Large intestine (tissue), 3 donors: ENCODE measurements around the gene ANKMY2. TPM values are rescaled to one million over a fixed set of nuclear protein-coding genes. Genes with fewer than 3 reads are reported as not detected.
"Not testable (repeated sequence)": the region's sequence is repeated elsewhere in the genome, so short reads cannot be mapped to it uniquely, and the experiment has no call there.

Source experiments
- DNase-seq, 2 donors: peaks; one replicate each; pipeline versions ENCODE4 v3.0.0 to v3.0.0-alpha.2; 2013
- H3K27ac ChIP-seq: one replicate; pipeline ENCODE4 v1.5.1; 2013; ENCODE audit warnings: low read length
- H3K27me3 ChIP-seq: 2 replicates; pipeline ENCODE4 v1.6.1; 2013; ENCODE audit warnings: low read length; ENCODE audit not compliant: control insufficient read depth, insufficient read depth
- H3K36me3 ChIP-seq: 2 replicates; pipeline ENCODE4 v1.6.1; 2013; ENCODE audit warnings: low read length; ENCODE audit not compliant: control insufficient read depth, insufficient read depth
- H3K4me1 ChIP-seq: one replicate; pipeline ENCODE4 v1.6.1; 2013; ENCODE audit warnings: low read length; ENCODE audit not compliant: control insufficient read depth, insufficient read depth
- H3K4me3 ChIP-seq: one replicate; pipeline ENCODE4 v1.5.1; 2013; ENCODE audit warnings: low read length
- H3K9me3 ChIP-seq: one replicate; pipeline ENCODE4 v1.6.1; 2013; ENCODE audit warnings: mild to moderate bottlenecking, low read depth, low read length, moderate library complexity; ENCODE audit not compliant: control insufficient read depth
- WGBS: methylation state at CpG from one replicate; pipeline ENCODE4 v1.1.5; 2013; ENCODE audit warnings: low lambda C conversion rate; ENCODE audit not compliant: insufficient coverage; 5-methylcytosine and 5-hydroxymethylcytosine counted together
- polyA plus RNA-seq: library from polyadenylated mRNA; unstranded; fragments of 120-200 nt; gene quantifications from one replicate; pipeline ENCODE4 v1.2.1, GENCODE V29; 2013

ANKMY2 gene
- polyA plus RNA-seq, 1 donor = 34.0 TPM

DNA sequence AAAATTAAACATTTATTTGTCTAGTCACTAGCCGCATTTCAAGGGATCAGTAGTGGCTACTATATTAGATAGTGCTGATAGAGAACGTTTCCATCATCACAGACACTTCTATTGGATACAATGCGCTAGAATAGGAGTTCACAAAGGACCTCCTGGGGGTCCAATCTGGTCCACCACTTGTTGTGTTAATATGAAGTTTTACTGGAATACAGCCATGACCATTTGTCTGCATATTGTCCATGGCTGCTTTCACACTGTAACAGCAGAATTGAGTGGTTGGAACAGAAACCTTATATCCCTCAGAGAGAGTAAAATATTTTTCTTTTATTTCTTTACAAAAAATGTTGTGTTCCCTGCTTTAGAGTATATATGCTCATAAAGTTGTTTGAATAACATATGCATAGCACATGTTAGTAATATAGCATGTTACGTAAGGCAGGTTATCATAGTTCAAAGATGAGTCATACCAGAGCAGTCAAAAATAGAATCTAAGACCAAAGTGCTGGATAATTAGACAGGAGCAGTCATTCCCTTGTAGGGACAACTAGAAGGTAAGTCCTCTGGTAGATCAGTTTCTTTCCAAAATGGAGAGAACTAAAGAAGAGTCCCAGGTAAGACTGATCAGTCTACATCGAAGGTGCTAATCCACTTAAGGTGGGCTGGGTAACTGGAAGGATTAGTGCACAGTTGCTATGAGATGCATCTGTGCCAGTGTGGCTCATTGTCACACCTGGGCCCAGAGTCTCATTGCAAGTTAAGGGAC lies 15.3 kb upstream of the ANKMY2 start:
- WGBS = no CpG with 5 or more reads among the region's 5 CpGs
- DNase-seq = peak; percentile 69 to 88
- no peaks in the 10 kb centered on the region for H3K9me3 ChIP-seq
- peaks cover 13% of the 10 kb centered on the region for H3K4me1 ChIP-seq
- H3K36me3 ChIP-seq = no peaks in the 10 kb centered on the region
- no peaks in the 10 kb centered on the region for H3K27me3 ChIP-seq
- no peak overlapping the region for H3K4me3 ChIP-seq
- H3K27ac ChIP-seq = peak overlapping the region; percentile 66

DNA sequence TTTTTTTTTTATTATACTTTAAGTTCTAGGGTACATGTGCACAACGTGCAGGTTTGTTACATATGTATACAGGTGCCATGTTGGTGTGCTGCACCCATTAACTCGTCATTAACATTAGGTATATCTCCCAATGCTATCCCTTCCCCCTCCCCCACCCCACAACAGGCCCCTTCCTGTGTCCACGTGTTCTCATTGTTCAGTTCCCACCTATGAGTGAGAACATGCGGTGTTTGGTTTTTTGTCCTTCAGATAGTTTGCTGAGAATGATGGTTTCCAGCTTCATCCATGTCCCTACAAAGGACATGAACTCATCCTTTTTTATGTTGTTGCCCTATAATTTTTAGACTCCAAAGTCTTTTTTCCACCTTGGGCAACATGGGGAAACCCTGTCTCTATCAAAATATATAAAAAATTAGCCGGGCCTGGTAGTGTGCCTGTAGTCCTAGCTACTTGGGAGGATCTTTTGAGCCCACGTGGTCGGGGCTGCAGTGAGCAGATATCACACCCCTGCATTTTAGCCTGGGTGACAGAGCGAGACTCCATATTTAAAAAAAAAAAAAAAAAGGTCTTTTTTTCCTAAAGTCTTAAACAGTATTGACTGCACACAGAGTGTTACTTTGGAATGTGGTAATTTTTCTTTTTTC lies 14.4 kb upstream of the ANKMY2 start:
- H3K36me3 ChIP-seq, H3K9me3 ChIP-seq, H3K27me3 ChIP-seq, DNase-seq, H3K4me3 ChIP-seq, H3K27ac ChIP-seq: not testable (repeated sequence)
- H3K4me1 ChIP-seq = peaks cover 13% of the 10 kb centered on the region
- 89% methylated on average over 1 of the region's 8 CpGs for WGBS

DNA sequence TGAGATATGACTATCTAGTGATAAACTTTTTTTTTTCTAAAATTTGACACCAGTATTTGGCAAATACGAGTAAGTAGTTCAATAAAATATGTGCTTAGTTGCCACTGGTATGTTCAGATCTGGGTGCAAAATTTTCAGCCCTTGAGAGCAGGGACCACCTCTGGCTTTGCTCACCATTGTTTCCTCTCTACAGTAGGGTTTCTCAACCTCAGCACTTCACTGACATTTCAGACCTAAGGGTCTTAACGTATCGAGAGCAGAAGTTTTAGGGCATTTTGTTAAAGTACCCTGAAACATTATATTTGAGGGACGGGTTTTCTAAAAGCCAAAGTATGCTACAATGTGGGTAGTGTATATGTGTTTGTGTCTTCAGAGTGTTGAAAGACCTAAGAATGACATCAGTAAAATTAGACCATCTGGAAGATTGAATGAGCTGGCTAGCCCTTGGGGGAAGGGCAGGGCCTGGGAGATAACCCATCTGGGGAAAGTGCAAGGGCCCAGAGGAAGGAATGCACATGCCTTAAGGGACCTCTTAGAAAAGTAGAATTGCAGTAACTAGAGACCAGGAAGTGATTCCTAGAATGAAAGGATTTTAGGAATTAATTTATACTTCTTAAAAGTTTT lies 12.2 kb upstream of the ANKMY2 start:
- Histone ChIP-seq H3K27ac (peak overlapping the region; percentile 28), H3K27me3 (no peaks in the 10 kb centered on the region), H3K9me3 (no peaks in the 10 kb centered on the region), H3K36me3 (no peaks in the 10 kb centered on the region), H3K4me3 (no peak overlapping the region), H3K4me1 (peaks cover 13% of the 10 kb centered on the region)
- no CpG with 5 or more reads among the region's 4 CpGs for WGBS
- DNase-seq = peak; percentile 47 to 62

DNA sequence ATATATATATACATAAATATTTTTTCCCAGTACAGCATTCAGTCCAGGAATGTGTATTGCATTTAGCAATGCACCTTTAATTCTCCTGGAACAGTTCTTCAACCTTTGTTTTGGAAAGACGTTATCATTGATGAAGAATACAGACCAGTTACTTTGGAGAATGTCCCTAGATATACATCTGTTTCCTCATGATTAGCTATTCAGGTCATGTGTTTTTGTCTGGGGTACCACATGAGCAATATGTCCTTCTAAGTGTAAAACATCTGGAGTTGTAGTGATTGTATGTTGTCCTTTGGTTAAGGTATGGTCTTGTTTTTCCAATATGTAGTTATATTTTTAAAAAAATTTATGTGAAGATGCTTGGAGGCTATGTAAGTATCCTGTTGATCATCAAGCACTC lies 10.6 kb upstream of the ANKMY2 start:
- Histone ChIP-seq H3K36me3 (no peaks in the 10 kb centered on the region), H3K4me3 (no peak overlapping the region), H3K27me3 (no peaks in the 10 kb centered on the region), H3K4me1 (peaks cover 10% of the 10 kb centered on the region), H3K27ac (no peak overlapping the region), H3K9me3 (no peaks in the 10 kb centered on the region)
- DNase-seq = no peak
- no CpG with 5 or more reads among the region's 1 CpG for WGBS

GRCh38 chr7:16655394-16655793 lies 9.8 kb upstream of the ANKMY2 start:
- Histone ChIP-seq H3K9me3 (no peaks in the 10 kb centered on the region), H3K4me3 (no peak overlapping the region), H3K27me3 (no peaks in the 10 kb centered on the region), H3K4me1 (peaks cover 5% of the 10 kb centered on the region), H3K36me3 (no peaks in the 10 kb centered on the region), H3K27ac (no peak overlapping the region)
- DNase-seq = no peak

- Histone ChIP-seq H3K27me3 (no peaks in the 10 kb centered on the region), H3K27ac (no peak overlapping the region), H3K9me3 (no peaks in the 10 kb centered on the region), H3K36me3 (no peaks in the 10 kb centered on the region), H3K4me3 (no peak overlapping the region), H3K4me1 (peaks cover 3% of the 10 kb centered on the region)
- 83% methylated on average over 1 of the region's 2 CpGs for WGBS
- DNase-seq = no peak
Observed at GRCh38 chr7:16652888-16653287, 7.3 kb upstream of the ANKMY2 start.

DNA sequence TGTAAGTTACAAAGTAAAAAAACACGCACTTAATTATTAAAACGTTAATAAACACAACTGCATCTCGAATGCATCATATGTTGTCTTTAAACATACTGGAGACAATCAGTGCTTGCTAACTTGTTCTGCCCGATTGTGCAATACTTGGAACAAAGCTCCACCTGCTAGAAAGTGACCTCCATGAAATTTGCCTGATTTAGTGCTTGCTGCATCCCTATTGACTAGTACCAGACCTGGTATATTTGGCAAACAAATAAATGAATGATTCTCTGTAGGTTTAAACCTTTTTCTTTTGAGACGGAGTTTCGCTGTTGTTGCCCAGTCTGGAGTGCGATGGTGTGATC lies 6.7 kb upstream of the ANKMY2 start:
- WGBS = no CpG with 5 or more reads among the region's 7 CpGs
- no peak overlapping the region for H3K4me3 ChIP-seq
- peaks cover 6% of the 10 kb centered on the region for H3K4me1 ChIP-seq
- no peak for DNase-seq
- H3K36me3 ChIP-seq = no peaks in the 10 kb centered on the region
- H3K27me3 ChIP-seq = no peaks in the 10 kb centered on the region
- H3K27ac ChIP-seq = no peak overlapping the region
- H3K9me3 ChIP-seq = no peaks in the 10 kb centered on the region

- peaks cover 6% of the 10 kb centered on the region for H3K4me1 ChIP-seq
- no peaks in the 10 kb centered on the region for H3K36me3 ChIP-seq
- no peak overlapping the region for H3K4me3 ChIP-seq
- no peak overlapping the region for H3K27ac ChIP-seq
- 82% methylated on average over 4 of the region's 9 CpGs for WGBS
- H3K9me3 ChIP-seq = no peaks in the 10 kb centered on the region
- no peaks in the 10 kb centered on the region for H3K27me3 ChIP-seq
- no peak for DNase-seq
Observed at GRCh38 chr7:16651396-16652239, 6.1 kb upstream of the ANKMY2 start.

DNA sequence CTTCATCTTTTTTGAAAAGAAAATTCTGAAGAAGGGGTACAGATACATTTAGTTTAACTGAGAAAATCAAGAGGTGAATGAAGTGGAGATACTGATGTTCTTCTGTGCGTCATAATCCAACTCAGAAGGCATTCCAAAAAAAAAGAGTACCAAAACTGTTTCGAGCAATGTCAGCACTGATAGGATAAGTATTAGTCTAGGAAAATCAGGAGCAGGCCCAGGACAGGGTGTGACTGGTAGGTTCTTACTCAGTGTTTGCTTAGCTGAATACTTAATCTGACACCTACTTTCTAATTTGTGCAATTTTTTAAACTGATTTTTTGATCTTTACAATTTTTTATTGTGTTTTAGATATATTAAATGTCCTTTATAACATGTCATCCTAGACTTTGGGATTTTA lies 4.7 kb upstream of the ANKMY2 start:
- Histone ChIP-seq H3K4me1 (peaks cover 6% of the 10 kb centered on the region), H3K27ac (no peak overlapping the region), H3K9me3 (no peaks in the 10 kb centered on the region), H3K36me3 (no peaks in the 10 kb centered on the region), H3K4me3 (no peak overlapping the region), H3K27me3 (no peaks in the 10 kb centered on the region)
- WGBS = 100% methylated on average over 1 of the region's 2 CpGs
- no peak for DNase-seq

- Histone ChIP-seq H3K9me3 (no peaks in the 10 kb centered on the region), H3K4me1 (peaks cover 6% of the 10 kb centered on the region), H3K27me3 (no peaks in the 10 kb centered on the region), H3K36me3 (no peaks in the 10 kb centered on the region), H3K27ac (no peak overlapping the region), H3K4me3 (no peak overlapping the region)
- no CpG with 5 or more reads among the region's 1 CpG for WGBS
- DNase-seq = no peak
Observed at GRCh38 chr7:16649196-16649595, 3.6 kb upstream of the ANKMY2 start.
